Measurements from ENCODE around the gene SLC39A7.

Gene SLC39A7

DNA sequence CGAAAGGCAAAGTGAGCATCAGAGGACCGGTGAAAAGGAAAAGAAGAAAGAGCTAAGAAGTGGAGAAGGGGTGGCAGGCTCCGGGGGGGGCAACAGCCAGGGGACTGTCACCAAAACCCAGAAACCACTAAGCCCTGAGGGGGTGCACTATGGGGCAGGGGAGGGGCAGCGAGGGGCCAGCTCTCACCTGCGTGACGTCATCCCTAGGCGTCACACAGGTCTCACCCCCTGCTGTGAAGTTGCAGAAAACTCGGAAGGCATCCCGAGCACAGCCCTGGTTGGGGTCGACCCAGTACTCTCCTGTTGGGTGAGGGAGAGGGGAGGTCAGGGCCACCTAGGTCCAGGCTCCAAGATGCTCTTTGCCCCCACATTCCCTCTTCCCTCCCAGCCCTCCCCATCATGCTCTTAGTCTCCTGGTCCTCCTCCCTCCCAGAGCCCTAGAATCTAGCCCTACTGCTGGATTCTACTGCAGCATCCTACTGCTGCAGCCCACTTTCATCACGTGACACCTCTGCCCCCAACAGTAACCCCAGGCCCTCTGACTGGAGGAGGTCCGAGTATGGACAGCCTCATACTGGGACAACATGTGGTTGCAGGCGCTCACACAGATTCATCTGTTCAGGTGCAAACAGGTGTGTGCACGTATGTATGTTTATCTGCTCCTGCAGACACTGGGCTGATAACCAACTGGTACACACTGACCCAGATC is 35.8 kb upstream of the SLC39A7 start:
- Histone ChIP-seq H3K9ac (ENCODE audit: low read length) (no peak overlapping the region), H3F3A (ENCODE audit: insufficient read depth, low read length) (no peaks in the 10 kb centered on the region)

DNA sequence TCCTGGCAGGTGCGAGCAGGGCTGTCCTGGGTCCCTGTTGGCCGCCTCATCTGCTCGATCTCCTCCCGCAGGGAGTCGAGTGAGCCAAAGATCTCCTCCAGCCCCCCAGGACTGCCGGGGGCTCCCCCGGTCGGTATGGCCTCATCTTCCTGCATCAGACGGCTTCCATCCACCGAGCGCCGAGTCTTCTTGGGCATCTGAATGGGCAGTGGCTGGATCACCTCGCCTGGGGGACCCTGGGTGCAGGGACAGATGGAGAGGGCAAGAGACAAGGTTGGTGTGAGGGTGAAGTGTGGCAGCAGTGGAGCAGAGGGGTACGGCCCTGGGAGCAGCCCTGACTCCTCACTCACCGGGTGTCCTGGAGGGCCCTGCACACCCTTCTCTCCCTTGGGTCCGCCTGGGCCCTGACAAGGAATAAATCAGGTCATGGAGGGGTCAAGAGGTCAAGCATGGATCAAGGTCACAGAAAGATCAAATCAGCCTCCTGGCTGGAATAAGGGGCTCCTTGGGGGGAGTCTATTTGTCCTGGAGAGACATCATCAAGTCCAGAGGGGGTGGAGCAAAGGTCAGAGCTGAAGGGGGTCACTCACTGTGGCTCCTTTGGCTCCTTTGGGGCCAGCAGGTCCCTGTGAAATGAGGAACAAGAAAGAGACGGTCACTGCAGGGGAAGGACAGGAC is 34.9 kb upstream of the SLC39A7 start:
- H3K4me2 ChIP-seq (ENCODE audit: low read length): no peak overlapping the region
- H3K27ac ChIP-seq (ENCODE audit: low read depth, low read length, poor library complexity, severe bottlenecking): no peak overlapping the region
- H3K4me3 ChIP-seq (ENCODE audit: low read depth, low read length, poor library complexity, severe bottlenecking): no peak overlapping the region
- H4K20me1 ChIP-seq (ENCODE audit: insufficient read depth, low read length): no peaks in the 10 kb centered on the region
- peaks cover 6% of the 10 kb centered on the region for H3K4me1 ChIP-seq (ENCODE audit: insufficient read depth, low read length, severe bottlenecking)
- no peak overlapping the region for H2AFZ ChIP-seq (ENCODE audit: low read length)
- H3K79me2 ChIP-seq (ENCODE audit: insufficient read depth, low read length): no peaks in the 10 kb centered on the region
- H3F3A ChIP-seq (ENCODE audit: insufficient read depth, low read length): no peaks in the 10 kb centered on the region
- H3K9ac ChIP-seq (ENCODE audit: low read length): no peak overlapping the region
- no peaks in the 10 kb centered on the region for H3K36me3 ChIP-seq (ENCODE audit: insufficient read depth, low read length)
- H3K27me3 ChIP-seq (ENCODE audit: insufficient read depth, low read length): no peaks in the 10 kb centered on the region
- H3K9me2 ChIP-seq (ENCODE audit: low read depth, low read length): no peaks in the 10 kb centered on the region
- TF ChIP-seq, protein P1, sequence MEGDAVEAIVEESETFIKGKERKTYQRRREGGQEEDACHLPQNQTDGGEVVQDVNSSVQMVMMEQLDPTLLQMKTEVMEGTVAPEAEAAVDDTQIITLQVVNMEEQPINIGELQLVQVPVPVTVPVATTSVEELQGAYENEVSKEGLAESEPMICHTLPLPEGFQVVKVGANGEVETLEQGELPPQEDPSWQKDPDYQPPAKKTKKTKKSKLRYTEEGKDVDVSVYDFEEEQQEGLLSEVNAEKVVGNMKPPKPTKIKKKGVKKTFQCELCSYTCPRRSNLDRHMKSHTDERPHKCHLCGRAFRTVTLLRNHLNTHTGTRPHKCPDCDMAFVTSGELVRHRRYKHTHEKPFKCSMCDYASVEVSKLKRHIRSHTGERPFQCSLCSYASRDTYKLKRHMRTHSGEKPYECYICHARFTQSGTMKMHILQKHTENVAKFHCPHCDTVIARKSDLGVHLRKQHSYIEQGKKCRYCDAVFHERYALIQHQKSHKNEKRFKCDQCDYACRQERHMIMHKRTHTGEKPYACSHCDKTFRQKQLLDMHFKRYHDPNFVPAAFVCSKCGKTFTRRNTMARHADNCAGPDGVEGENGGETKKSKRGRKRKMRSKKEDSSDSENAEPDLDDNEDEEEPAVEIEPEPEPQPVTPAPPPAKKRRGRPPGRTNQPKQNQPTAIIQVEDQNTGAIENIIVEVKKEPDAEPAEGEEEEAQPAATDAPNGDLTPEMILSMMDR (IDR thresholded peaks at IDR 0.05; ENCODE audit: low read length): no peak
- no peak for TF ChIP-seq EZH2 (IDR thresholded peaks at IDR 0.05; ENCODE audit: borderline replicate concordance, low read length)
- H3K9me3 ChIP-seq (ENCODE audit: low read length): no peaks in the 10 kb centered on the region

More for the DNA sequence above, 35.8 kb upstream of the SLC39A7 start:
- Histone ChIP-seq H3K4me2 (ENCODE audit: low read length) (no peak overlapping the region), H4K20me1 (ENCODE audit: insufficient read depth, low read length) (no peaks in the 10 kb centered on the region), H3K9me2 (ENCODE audit: low read depth, low read length) (no peaks in the 10 kb centered on the region), H3K9me3 (ENCODE audit: low read length) (no peaks in the 10 kb centered on the region), H3K27ac (ENCODE audit: low read depth, low read length, poor library complexity, severe bottlenecking) (no peak overlapping the region), H2AFZ (ENCODE audit: low read length) (no peak overlapping the region), H3K4me1 (ENCODE audit: insufficient read depth, low read length, severe bottlenecking) (peaks cover 6% of the 10 kb centered on the region), H3K27me3 (ENCODE audit: insufficient read depth, low read length) (no peaks in the 10 kb centered on the region), H3K4me3 (ENCODE audit: low read depth, low read length, poor library complexity, severe bottlenecking) (no peak overlapping the region), H3K79me2 (ENCODE audit: insufficient read depth, low read length) (no peaks in the 10 kb centered on the region), H3K36me3 (ENCODE audit: insufficient read depth, low read length) (no peaks in the 10 kb centered on the region)
- no peak for TF ChIP-seq EZH2 (IDR thresholded peaks at IDR 0.05; ENCODE audit: borderline replicate concordance, low read length)
- TF ChIP-seq, protein P1 (IDR thresholded peaks at IDR 0.05; ENCODE audit: low read length): no peak

DNA sequence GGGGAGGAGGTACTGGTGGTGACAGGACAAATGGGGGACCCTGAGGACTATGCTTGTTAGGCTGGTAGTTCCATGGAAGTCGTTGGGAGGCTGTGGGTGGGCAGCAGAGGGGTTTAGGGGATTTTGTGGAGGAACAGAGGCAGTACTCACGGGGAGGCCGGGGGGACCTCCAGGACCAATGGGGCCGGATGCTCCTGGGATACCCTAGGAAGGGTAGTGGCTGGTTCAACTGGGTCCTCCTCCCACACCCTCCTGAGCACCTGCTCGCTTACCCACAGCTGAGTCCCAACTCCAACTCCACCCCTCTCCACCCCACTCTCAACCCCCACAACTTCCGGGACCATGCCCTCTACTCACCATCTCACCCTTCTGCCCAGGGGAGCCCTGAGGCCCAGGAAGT is 34.3 kb upstream of the SLC39A7 start:
- TF ChIP-seq, protein P1 (IDR thresholded peaks at IDR 0.05; ENCODE audit: low read length): no peak
- TF ChIP-seq EZH2 (IDR thresholded peaks at IDR 0.05; ENCODE audit: borderline replicate concordance, low read length): no peak

More for the DNA sequence above, 34.3 kb upstream of the SLC39A7 start:
- Histone ChIP-seq H3K79me2 (ENCODE audit: insufficient read depth, low read length) (no peaks in the 10 kb centered on the region), H3K9me3 (ENCODE audit: low read length) (no peaks in the 10 kb centered on the region), H3K36me3 (ENCODE audit: insufficient read depth, low read length) (no peaks in the 10 kb centered on the region), H3K9me2 (ENCODE audit: low read depth, low read length) (no peaks in the 10 kb centered on the region), H3K27ac (ENCODE audit: low read depth, low read length, poor library complexity, severe bottlenecking) (no peak overlapping the region), H3F3A (ENCODE audit: insufficient read depth, low read length) (no peaks in the 10 kb centered on the region), H4K20me1 (ENCODE audit: insufficient read depth, low read length) (no peaks in the 10 kb centered on the region), H3K4me3 (ENCODE audit: low read depth, low read length, poor library complexity, severe bottlenecking) (no peak overlapping the region), H3K27me3 (ENCODE audit: insufficient read depth, low read length) (no peaks in the 10 kb centered on the region), H3K9ac (ENCODE audit: low read length) (no peak overlapping the region), H3K4me2 (ENCODE audit: low read length) (no peak overlapping the region), H3K4me1 (ENCODE audit: insufficient read depth, low read length, severe bottlenecking) (peaks cover 6% of the 10 kb centered on the region), H2AFZ (ENCODE audit: low read length) (no peak overlapping the region)
